NCI-H2227 treated with DMSO at 0.1 percent for 48 hours (cell line): Measurements from ENCODE around the gene KRT7.
"Not testable (repeated sequence)": the region's sequence is repeated elsewhere in the genome, so short reads cannot be mapped to it uniquely, and the experiment has no call there.

ENCODE experiments used
- DNase-seq: peaks from one replicate; lab custom pipeline; 2025; lab: John Stamatoyannopoulos, UW

The KRT7 gene

GRCh38 chr12:52278575-52279421 is 45.8 kb downstream of the KRT7 start:
- peak; percentile 24 for DNase-seq

DNA sequence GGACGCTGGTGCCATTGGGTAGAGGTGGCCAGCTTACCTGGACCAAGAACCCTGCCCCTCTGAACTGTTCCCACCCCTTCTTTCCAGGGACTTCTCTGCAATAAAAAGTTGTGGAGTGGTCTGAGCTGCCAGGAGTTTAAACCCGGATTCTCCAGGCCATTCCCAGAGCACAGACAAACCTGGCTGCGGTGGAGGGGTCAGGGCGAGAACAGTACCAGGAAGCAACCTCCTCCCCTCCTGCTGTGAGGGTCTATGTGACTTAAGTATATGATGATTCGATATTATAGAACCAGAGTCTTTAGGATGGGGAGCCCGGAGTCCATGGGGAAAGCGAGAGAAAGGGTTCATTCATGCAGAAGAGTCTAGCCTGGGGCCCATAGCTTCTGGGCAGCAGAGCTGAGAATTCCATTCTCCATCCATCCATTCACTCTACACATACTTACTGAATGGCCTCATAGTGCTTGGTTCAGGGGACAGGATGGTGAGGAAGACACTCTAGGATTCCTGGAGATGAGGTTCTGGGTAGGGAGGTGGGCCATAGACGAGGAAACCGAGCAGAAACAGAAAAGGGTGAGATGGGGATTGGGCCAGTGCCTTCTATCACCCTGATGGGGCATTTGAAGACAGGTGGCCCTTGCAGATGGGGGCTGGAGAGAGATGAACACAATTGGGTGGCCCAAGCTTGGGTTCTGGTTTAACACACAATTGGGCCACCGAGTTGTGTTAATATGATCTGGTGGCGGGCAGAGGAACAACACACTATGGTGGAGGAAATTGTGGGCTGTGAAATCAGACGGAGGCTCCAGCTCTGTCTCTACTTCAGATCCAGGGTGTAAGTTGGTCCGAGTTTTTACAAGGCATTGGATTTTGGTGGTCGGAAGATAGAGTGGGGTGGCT is 46.6 kb downstream of the KRT7 start:
- DNase-seq = no peak

- no peak for DNase-seq
Measured at GRCh38 chr12:52280319-52280795, 47.3 kb downstream of the KRT7 start.

DNA sequence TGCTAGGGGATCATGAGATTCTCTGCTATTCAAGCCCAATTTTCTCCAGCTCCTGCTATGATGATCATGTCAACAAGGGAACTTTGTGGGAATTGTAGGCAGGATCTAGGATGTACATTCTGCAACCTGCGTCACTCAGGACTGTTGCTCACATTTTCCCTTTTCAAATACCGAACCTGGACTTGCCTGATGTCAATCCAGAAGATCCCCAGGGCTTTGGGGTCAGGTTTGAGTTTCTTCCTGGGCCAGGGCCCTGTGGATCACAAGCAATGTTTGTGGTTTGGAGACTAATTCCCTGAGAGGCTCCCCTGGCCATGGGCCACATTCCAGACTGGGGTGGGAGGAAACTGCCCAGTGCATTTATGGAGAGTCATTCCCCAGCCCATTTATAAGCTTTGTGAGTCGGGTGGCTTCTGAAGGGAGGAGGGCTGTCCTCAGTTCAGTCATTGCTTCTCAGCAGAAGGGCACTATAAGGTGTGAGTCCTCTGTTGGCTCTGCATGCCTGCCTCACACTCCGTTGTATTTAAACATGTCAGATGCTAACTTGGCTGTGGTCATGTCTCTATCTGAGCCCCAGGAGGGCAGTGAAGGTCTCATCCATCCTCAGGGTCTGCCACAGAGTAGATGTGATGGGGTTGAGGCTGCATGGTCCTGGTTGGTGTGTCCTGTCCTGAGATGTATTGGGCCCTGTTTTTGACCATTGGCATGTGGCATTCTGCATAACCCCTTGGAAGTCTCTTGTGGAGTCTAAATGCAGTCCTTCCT is 47.9 kb downstream of the KRT7 start:
- DNase-seq = no peak

GRCh38 chr12:52284562-52285171 is 51.6 kb downstream of the KRT7 start:
- no peak for DNase-seq

DNA sequence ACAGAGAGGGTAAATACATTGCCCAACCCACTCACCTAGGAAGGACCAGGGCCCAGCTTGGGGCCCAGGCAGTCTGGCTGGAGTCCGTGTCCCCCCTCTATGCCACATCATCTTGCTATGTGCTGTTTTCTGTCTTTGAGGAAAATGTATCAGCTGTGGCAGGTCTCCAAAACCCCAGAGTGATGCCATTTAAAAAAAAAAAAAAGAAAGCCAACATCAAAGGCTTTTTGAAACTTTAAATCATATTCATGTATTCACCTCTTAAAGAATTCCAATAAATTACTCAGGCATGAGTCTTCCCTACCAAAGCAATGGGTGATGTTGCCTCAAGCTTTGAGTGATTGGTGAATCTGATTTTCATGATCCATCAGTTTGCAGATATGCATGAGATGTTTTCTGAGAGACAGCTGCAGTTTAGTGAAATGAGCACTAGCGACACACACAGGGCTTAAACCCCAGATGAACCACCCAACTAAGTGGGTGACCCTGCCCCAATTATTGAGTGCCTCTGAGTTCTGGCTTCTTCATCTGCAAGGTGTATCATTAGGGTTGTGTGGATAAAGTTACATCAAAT is 52.2 kb downstream of the KRT7 start:
- DNase-seq = no peak

GRCh38 chr12:52285851-52286530 is 52.9 kb downstream of the KRT7 start:
- DNase-seq = no peak

DNA sequence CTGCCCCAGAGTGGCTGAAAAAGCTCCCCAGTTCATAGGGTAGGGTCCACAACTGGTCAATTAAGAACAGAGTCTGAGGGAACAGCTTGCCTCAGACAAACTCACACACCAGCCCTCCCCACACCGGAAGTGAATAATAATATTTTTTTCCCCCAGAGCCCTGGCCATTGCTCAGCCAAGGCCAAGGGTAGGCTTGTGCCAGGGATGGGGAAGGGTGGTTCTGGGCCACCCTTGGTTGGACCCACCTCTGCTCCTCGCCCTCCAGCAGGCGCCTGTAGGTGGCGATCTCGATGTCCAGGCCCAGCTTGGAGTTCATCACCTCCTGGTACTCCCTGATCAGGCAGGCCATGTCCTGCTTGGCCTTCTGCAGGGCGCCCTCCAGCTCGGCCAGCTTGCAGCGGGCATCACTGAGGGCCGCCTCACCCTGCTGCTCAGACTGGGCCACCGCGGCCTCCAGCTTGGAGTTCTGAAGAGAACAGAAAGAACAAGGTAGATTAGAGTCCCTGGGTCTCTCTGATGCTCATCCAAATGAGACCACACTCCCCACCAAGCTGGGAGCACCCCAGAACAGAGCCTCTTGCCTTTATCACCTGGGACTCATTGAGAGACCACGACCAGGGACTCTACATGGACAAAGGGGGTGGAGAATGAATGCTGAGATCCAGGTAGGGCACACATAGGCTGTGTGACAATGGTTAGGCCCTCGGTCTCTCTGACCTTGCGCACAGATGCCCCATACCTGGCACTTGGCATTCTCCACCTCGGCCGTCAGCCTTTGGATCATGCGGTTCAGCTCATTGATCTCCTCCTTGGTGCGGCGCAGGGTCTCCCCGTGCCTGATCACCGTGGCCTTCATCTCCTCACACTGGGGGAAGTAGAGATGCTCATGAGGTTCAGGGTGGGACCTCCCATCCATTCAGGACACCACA is 54.1 kb downstream of the KRT7 start:
- DNase-seq = not testable (repeated sequence)

DNA sequence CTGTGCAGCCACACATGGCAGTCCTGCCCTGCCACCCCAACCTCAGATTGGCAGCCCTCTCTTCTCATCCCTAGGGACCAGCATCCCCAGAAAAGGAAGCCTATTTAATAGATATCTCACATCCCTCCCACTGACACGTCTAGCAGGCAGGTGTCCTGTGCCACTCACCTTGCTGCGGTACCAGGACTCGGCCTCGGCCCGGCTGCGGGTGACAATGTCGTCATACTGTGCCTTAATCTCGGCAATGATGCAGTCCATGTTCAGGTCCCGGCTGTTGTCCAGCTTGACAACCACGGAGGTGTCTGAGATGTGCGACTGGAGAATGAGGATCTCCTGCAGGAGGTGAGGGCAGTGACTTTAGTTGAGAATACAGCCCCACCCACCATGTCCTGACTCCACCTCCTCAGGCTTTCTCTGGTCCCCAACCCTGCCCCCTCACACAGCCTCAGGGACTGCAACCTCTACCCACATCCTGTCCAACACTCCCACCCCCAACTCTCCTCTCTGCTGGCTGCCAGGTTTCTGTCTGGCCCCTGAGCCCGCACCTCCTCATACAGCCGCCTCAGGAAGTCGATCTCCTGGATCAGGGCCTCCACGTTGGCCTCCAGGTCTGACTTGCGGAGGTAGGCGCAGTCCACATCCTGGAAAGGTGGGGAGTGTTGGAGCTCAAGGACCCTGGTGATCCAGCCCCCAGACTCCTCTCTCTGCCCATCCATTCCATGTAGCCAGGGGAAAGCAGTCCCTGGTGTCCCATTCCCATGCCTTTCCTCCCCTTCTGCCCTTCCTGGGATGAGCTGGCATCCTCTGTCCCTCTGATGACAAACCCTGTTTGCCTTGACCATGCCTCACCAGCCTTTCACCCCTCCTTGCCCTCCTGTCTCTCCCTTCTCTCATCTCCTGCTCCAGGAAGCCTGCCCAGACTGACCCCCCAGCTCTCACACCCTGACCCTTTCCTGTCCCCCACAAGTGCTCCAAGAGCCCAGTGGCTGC is 55.1 kb downstream of the KRT7 start:
- DNase-seq = not testable (repeated sequence)

DNA sequence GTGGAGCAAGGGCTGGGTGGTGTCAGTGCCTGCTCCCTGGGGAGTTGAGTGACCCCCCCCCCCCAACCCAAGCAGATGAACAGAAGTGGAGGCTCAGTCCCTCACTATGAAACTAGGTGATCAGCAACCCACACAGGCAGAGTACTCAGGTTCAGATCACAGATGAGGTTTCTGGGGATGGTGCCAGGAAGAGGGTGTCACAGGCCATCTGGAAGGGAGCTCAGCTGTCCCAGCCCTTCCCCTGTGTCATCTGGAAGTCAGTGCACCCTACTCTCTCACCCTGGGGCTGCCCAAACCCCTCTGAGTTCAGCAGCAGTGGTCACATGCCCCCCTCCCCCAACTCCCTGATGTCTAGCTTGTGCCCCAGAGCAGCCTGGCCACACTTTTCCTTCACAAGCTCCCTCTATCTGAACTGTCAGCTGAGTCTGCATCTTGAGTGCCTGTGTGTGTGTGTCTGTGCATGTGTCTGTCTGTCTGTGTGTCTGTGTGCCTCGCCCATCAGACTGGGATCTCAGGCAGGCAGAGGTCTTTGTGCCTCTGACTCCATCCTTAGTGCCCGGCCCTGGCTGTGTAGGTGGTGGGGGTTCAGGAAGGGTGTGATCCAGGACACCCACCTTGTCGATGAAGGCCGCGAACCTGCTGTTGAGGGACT is 57.6 kb downstream of the KRT7 start:
- DNase-seq = not testable (repeated sequence)

DNA sequence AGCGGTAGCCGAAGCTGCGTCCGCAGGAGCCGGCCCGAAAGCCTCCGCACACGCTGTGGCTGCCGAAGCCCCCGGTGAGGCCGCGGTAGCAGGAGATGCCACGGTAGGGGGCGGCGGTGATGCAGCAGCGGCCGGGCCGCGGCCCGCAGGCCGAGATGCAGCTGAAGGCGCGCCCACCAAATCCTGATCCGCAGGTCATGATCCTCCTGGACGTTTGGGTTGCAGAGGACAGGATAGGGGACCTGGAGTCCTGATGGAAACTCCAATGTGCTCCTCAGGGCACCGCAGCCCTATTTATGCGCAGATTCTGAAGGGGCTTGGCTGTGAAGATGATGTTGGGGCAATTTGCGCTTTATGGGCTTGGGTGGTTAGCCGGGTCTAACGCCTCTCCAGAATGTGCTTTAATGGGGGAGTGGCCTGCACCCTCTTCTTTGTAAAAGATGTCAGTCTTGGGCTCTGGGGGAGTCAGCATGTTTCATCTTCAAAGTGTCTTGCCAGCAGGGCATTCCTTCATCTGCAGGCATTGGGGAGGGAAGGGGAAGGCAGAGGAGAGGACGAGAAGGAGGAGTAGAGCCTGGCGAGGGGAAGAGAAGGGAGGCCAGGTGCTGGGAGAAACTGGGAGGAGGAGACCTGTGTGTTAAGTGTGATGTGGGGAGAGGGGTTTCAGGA is 58.4 kb downstream of the KRT7 start, which contains the start of gene KRT81:
Gene KRT81 (minus strand): TSS at position 268 of the 669 bp plus-strand sequence. CDS start 69 bp downstream, at position 199.
- no peak for DNase-seq

DNA sequence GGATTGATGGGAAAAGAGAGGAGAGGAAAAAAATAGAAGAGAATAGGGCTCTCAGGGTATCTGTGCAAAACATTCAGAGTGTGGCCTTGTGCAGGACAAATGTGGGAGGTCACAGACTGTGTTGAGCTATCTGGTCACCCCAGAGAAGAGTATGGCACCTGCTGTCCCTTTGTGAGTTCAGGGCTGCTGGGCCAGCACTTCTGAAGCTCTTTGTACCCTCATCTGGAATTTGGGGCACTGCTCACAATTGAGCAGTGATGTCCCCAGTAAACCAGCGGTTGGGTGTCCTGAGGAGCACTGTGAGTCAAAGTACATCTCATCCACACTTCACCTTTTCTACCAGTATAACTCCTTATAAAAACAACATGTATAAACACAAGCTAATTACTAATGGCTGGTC is 60.9 kb downstream of the KRT7 start:
- DNase-seq = no peak

DNA sequence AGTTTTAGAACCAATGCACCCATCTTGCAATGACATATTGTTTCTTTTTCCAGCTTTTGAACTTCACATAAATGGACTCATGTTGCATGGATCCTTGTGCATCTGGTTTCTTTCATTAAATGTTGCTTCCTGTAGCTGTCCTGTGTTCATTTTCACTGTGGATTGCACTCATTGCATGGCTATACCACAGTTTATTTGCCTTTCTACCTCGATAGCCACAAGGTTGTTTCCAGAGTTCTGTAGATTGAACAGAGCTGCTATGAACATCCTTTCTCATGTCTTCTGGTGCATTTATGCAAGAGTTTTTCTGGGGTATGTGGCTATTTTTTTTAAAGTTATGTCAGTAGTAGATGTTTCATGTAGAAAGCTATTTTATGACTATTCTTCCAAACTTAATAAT is 61.8 kb downstream of the KRT7 start:
- DNase-seq = no peak

GRCh38 chr12:52295663-52296062 is 62.6 kb downstream of the KRT7 start:
- DNase-seq = no peak

- DNase-seq = no peak
Measured at GRCh38 chr12:52296572-52297215, 63.7 kb downstream of the KRT7 start.
